GM18511 (cell line): ENCODE measurements around the gene INPP5A.

Experiments
- ATAC-seq: cut with Tn5 transposase; IDR thresholded peaks from one replicate; pipeline ENCODE4 v1.9.1; 2021; ENCODE audit warnings: mild to moderate bottlenecking, moderate library complexity; ENCODE audit not compliant: unreplicated experiment

Gene INPP5A

DNA sequence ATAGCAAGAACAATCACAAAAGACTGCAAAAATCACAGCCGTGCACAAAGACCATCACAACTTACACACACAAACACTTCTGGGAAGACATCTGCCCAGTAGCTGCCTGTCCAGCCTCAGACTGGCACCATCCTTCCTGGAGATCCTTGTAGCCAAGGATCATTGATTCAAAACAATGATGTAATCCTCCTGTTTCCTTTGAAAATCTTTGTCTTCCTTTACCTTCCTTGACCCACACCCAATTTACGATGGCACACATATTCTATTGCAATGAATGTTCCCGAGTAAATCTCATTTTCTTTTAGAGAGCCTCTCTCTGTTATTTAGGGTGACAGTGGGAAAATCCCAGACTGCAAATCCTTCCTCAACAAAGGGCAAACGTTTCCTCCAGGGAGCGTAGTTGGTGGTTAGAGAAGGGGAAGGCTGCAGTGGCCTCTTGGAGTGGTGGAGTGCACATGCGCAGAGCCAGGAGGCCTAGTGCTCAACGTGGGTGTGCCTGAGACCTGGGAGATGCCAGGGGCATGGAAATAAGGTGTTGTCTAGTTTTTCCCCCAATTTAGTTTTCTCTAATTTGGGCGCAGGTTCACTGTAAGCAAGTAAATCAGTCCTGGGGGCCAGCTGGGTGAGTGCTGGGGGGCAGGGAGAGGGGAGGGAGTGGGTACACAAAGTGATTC is 3.1 kb upstream of the INPP5A start:
- ATAC-seq = no peak

DNA sequence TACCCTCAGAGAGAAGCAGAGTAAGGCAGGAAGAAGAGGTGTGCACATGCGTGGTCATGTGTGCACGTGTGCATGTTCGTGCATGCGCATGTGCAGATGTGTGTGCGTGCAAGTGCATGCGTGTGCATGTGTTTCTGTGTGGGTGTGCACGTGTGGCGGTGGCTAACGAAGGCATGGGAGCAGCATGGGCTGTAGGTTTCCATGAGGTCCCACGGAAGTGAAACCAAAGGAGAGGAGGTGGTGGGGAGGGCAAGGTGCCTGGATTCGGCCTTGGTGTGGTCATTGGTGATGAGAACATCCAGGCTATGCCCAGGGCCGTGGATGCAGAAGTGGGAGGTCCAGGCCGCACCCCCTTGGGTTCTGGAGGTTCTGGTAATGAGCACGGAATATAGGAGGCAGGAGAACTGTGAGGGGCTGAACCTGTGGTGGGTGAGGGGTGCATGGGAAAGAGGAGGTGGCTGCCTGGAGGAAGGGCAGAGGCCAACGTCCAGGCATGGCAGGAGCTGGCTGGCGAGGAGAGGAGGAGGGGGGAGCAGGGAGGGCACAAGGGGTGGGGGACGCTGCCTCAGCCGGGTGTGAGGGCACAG is 2.4 kb upstream of the INPP5A start:
- no peak for ATAC-seq

DNA sequence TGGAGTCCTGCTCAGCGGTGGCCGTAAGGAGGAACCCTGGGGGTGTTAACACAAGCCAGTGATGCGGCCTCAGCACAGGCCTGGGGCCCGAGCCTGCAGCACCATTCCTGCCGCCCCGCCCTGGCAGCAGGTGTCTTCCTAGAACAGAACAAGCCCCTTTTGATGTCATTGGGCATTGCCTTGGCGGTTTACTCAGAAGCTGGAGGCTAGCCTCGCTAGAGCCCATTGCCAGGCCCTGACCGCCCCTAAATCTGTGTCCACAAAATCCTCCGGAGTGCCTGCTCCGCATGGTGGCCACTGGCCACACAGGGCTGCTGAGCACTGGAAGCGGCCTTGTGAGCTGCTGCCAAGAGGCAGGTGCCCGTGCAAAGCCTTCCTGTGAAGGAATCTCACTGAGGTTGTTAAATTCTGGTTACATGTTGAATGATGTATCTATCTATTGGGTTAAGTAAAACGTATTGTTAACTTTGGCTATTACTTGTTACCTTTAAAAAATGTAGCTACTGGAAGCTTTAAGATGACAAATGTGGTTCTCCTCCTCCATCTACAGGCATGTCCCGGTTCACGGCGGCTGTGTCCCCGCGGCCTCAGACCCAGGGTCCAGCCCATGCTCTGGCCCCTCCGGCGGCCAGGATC is 1.2 kb upstream of the INPP5A start:
- ATAC-seq = peak; percentile 7

DNA sequence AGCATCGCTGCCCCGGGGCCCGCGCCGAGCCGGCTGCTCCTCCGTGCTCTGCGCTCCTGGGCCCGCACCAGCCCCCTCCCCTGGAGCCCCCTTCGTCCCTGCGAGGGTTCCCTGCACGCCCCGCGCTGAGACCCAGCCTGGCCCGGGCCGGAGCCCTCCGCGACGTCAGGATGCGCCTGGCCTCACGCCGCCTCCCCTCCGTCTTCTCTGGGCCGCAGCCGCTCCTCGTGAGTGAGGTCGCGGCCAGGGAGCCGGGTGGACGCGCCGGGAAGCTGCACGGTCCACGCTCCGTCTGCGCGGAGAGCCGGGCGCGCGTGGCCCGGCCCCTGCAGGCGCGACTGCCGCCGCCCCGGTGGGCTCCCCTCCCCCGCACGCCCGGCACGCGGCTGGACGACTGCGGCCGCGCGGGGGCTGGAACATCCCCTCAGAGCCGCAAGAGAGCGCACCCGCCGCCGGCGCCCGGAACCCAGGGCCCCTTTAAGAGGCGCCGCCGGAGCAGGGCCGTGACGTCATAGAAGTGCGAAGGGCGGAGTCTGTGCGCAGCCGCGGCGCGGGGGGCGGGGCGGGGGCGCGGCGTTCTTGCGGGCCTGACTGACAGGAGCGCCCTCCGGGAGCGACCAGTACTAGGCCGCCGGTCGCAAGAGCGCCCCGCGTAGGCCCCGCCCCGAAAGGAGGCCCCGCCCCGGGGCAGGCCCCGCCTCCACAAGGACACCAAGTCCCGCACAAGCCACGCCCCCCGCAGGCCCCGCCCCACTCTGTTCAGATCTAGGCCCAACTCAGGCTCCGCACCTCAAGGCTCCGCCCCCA is 507 bp upstream of the INPP5A start:
- peak; percentile 87 for ATAC-seq

DNA sequence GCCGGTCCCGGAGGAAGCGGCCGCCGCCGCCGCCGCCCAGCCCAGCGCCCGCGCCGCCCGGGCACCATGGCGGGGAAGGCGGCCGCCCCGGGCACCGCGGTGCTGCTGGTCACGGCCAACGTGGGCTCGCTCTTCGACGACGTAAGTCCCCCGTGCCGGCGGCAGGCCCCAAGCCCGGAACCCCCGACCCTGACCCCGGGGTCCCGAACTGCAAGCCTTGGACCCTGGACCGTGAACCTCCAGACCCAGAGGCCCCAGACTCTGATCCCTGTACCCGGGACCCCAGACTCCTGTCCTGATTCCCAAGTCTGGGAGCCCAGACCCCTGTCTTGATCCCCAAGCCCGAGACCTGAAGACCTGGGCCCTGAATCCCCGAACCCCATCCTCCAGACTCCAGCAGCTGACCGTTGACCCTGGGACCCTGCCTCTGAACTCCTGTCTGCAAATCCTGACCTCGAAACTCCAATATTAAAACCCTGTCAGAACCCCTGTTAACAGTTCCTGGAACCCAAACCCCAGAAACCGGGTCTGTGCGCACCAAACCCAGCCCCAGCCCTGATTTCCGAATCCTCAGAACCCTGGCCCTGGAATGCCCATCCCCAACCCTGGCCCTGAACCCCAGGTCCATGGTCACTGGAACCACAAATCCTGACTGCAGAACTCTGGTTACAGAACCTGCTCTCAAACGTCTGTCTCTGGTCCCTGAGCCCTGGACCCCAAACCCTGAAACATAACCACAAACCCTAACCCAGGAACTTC is 623 bp downstream of the INPP5A start:
- peak; percentile 0 for ATAC-seq

DNA sequence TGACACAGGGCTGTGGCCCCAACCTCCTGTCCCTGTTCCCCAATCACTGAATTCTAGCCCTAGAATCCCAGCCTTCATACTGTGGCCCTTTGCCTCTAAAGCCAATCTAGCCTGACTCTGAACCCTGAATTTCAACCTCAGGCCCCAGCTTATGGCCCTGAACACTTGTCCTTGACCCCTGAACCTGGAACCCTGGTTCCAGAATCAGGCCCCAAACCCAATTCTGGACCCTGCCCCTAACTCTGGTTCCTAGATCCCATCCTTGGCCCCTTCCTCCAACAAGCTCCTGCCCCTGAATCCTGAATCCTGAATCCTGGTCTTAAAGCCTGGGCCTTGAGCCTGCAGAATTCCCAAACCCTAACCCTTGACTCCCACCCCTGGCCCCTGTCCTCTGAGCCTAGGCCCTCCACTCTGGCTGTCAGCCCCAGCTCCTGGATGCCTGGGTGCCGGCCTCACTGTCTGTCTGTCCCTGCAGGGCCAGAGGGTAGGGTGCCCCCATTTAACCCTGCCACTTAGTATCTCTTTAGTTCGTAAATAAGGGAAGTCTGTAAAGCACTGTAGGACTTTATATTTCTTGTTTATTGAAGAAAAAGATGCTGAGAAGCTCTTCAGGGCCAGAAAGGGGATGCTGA is 1.3 kb downstream of the INPP5A start:
- ATAC-seq = no peak

DNA sequence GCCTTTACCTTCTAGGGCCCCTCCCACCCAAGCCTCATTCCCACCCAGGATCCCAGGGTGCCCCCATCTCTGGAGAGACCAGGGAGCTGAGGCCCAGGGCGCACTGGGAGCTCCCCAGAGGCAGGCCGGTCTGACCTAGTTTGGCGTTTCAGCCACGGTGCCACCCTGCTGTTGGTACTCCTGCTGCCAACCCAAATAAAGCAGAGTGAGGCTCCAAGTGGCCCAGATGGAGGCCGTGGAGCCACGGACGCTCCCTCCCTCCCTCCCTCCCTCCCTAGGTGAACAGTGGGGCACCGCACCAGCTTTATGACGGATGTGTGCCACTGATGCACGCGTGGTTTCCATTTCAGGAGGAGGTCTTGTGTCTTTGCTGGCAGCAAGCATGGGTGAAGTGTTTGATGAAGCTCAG is 1.8 kb downstream of the INPP5A start:
- ATAC-seq = no peak

DNA sequence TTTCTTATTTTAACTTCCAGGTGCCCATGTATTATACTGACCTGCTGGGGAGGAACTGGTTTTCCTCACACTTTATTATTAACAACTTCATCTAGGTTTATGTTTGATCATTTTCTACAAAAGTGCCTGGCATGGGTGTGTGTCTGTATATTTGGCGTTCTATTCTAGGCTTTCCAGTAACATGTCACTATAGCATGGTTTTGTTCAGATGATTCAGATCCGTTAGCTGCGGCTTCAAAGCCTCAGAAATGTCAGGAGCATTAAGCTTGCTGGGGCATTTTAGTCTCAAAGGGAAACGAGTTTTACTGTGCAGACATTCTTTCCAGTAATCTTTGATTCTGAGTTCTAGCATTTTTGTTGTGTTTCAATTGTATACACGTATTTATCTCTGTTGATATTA is 2.3 kb downstream of the INPP5A start:
- no peak for ATAC-seq

DNA sequence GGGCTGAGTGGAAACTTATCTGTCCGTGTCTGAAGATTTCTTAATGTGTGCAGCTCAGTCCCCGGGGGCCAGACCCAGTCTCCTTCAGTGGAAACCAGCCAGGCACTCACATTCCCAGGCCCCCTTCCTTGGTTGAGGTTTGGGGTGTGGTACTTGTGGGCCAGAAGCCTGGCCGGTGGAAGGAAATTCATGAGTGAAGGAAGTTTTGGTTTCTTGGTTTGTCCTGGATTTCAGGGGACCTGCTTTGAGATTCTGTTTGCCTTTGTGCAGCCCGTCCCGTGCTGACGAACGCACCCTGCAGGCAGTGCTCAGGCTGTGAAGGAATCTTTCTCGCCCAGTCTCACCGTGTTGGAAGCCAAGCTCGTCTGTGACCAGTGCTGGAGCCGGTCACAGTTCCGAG is 2.9 kb downstream of the INPP5A start:
- no peak for ATAC-seq

DNA sequence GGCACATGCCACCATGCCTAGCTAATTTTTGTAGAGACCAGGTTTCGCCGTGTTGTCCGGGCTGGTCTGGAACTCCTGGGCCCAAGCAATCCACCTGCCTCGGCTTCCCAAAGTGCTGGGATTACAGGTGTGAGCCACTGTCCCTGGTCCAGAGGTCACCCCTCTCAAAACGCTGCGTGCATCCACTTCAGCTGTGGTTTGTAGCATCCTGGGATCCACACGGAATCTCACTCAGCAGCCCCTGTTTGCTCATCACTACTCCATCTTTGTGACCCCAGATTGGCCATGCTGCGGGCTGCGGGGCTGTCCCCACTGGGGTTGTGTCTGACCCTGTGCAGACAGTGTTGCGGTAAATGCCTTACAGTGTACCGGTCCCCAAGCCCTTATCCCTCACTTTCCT is 3.5 kb downstream of the INPP5A start:
- ATAC-seq = no peak

DNA sequence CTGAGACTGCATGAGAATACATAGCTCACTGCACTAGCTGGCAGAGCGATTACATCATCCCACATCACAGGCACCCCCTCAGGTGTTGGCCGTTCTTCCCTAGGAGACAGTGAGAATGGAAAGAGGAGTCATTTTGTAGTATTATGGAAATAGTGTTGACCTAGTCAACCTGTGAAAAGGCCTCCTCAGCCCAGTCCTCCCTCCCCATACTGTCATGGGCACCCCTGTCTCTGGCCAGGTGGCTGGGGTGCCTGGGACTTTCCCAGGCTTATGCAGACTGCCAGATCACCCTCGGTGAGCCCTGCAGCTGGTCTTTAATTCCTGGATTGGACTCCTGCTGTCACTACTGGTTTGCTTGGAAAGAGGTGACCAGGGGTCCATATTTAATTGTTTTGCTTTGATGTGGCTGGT is 4.0 kb downstream of the INPP5A start:
- ATAC-seq = no peak

DNA sequence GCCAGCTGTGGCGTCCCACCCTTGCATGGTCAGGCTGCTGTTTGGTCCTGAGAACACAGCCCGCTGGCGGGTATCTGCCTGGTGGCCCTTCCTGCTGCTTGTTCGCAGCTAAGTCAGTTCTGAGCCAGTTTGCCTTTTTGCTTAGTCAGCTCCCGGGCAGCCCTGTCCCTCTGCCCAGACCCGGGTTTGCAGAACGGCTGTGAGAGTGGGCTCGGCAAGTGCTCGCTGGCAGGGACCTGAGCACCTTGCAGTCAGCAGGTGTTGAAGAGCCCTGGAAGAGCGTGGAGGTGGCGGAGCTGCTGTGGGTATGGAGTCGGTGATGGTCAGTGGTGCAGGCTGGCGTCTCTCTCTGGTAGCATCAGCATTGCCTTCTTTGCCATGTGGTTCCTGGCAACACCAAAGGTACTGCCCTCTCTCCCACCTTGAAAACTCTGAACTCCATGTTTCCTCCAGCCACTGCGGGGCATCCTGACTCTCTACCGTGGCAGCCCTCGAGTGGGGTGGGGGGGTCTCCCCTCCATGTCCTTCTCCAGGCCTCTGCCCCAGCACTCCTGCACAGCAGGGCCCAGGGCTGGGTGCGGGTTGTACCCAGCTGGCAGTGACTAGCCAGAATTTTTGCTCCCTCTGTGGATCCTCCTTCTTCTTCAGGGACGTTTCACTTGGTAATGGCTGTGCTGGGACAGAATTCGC is 4.6 kb downstream of the INPP5A start:
- no peak for ATAC-seq

DNA sequence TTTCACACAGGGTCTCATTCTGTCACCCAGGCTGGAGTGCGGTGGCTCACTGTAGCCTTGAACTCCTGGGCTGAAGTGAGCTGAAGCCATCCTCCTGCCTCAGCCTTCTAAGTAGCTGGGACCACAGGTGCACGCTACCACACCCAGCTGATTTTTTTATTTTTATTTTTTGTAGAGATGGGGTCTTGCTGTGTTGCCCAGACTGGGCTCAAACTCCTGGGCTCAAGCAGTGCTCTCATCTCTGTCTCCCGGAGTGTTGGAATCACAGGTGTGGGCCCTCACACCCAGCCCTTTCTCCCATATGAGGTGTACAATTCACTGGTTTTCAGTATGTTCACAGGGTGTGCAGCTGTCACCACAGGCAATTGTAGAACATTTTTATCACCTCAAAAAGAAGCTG is 5.2 kb downstream of the INPP5A start:
- no peak for ATAC-seq

DNA sequence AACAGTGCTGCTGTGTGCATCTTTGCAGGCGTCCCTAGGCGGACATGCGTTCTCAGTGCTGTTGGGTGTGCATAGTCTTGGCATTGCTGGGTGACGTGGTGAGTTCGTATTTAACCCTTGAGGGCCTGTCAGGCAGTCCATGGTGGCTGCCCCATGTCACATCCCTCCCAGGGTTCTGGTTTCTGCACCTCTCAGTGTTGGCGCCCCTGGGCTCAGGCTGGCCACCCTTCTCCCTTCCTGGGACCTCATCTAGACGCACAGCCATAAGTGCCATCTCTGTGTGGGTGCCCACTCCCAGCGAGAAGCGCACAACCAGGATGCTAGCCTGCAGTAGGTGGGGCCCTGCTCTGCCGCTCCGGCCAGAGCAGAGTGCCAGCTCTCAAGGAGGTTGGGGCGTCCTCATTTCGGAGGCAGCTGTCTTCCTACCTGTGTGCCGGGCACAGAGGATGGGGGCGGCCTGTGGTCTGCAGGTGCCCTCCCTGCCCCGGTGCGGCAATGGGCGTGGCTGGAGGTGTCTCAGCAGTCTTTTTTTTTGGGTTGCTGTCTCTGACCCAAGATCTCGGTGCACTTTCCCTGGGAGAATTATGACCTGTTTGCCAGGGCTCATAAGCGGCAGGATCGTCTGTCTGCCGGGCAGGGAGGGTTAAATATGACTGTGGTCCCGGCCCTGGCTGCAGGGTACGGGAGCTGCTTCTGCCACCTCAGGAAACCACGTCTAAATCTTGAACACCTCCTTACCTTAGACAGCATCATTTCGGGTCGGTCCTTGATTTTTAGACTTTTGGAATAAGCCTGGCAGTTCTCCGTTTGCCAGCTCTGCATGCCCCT is 6.5 kb downstream of the INPP5A start:
- no peak for ATAC-seq

DNA sequence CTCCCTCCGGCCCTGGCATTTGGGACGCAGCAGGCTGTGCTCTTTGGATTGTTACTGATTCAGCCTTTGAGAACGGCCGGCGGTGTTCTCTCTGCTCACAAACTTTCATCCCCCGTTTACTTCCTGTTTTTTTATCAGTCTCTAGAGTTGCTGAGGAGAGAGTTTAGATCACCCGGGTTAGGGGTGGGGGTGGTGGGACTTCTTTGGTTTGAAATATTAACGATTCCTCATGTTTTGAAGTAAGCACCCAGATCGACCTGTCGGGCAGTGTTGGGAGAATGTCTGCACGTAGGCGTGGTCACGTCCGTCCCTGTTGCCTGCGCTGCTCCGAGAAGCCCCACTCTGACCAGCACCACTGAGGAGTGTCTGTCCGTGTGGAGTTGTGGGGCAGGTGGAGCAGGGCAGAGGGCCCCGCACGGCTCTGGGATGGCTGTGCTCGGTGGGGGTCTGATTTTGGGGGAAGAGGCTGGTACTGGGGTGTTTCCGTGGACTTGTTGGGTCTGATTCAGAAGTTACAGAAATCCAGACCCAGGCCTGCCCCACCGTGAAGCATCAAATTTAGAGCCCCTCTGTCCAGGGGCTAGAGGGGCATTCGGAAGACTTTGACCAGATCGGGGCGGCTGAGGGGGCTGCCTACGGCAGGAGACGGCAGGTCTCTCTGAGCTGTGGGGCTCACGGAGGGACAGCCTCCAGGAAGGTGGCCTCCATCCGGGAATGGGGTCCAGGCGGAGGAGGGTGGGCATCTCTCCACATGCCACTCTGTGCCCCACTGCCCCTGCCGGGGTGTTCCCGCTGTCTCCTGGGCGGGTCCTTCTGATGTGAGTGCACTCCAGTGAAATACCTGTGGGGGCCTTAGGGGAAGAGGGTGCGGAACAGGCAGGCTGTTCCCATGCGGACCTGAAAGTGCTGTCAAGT is 7.4 kb downstream of the INPP5A start:
- ATAC-seq = no peak

DNA sequence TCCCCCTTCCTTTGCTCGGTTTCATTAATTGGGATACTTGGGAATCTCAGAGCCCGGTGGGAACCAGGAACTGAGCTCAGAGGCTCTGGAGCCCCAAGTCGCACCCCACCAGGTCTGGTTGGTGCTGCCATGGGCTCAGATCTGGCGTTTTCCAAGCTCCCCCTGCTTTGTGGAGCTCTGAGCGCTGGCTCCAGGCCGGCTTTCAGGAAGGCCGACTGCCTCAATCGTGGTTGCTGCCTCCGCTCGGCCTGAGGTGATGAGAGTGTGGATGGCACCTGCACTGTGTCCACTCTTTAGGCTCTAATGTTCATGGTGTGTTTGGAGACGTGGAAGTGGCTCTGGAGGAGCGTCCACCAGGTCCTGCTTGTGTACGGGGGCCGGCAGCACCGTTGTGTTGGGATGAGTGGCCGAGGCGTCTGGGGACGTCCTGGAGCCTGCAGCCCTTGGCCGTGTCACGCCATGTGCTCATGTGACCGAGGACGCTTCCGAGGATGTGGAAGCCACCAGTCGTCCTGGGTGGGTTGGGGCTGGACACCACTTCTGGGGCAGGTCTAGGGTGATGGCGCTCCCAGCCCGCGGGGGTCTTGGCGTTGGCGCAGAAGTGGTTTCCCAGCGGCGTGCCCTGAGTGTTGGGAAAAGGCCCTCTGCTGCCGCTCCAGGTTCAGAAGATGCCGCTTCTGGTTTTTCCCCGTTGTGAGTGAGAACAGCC is 8.2 kb downstream of the INPP5A start:
- ATAC-seq = no peak
